Activated CD8-positive, alpha-beta memory T cell treated with anti-CD3 and anti-CD28 coated beads, Interleukin-2, amount 50 U/mL, for 4 hours (primary cell): Measurements from ENCODE around the gene THRB.
"Not testable (repeated sequence)": the region's sequence is repeated elsewhere in the genome, so short reads cannot be mapped to it uniquely, and the experiment has no call there.

ENCODE experiments used
- DNase-seq: peaks from one replicate; pipeline ENCODE4 v3.0.0-alpha.2; 2020

Gene THRB

DNA sequence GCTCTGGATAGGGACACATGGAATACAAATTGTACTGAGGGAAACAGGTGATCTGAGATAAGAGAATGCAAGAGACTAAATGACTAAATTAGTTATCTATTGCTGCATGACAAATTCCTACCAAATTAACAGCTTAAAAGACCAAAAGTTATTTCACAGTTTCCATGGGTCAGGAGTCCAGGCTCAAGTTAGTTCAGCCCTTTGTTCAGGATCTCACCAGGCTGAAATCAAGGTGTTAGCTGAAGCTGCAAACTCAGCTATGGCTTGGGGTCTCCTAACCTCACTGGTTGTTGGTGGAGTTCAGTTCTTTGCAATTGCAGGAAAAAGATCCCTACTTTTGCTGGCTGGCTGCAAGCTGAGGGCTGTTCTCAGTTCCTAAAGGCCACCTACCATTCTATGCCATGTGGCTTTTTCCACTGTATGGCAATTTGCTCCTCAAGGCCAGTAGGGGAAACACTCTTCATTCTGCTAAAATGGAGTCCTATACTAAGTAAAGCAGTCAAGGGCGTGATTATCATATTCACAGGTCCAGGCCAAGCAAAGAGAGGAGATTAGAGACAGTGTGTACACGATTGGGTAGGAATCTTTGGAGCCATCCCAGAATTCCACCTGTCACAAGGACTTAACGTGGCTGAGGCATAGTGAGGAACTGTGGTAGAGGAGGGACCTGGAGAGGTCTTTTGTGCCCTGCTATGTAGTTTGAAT, 53.7 kb downstream of the THRB start:
- no peak for DNase-seq

DNA sequence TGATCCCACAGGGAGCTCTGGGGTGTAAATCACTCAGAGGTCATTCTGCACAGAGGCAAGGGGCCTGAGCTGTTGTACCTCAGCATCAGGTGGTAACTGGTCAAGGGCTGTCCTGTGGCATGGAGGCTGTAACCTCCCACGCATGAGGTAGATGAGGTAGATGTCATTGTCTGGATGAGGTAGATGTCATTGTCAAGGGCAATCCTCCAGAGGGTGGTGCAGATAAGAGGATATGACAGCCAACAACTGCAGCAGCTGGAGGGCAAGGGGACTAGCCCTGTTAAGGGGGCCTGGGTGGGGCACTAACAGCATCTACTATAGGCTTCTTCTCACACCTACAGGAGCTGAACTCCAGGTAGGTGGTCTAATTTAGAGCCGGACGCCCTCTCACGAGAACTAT, 55.6 kb downstream of the THRB start:
- DNase-seq = no peak

DNA sequence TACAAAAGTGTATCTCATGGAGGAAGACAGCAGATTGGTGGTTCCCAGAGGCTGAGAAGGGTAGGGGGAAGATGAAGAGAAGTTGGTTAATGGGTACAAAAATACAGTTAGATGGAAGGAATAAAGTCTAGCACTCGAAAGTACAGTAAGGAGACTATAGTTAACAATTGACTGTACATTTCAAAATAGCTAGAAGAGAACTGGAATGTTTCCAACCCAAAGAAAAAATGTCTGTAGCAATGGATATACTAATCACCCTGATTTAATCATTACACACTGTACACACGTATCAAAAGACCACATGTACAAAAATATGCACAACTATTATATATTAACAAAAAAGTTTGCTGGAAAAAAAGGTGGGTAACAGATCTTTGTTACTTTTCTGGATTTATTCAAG, 57.3 kb downstream of the THRB start:
- no peak for DNase-seq

DNA sequence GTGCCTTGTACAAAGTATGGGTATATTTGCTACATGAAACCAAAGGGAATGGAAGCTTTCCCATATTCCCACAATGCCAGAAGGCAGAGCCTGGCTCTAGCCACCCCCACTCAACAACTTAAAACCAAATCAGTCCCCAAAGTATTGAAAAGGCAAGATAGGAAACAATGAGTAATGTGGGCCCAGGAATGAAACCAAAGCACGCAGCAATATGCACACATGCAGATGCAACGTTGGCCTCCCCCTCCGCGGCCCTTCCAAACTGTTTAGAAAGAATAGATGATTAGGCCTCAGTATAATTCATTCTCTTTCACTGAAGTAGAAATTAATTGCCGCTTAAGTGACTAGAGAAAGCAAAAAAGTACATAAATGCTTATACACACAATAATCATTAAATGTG, 59.1 kb downstream of the THRB start:
- DNase-seq = no peak

DNA sequence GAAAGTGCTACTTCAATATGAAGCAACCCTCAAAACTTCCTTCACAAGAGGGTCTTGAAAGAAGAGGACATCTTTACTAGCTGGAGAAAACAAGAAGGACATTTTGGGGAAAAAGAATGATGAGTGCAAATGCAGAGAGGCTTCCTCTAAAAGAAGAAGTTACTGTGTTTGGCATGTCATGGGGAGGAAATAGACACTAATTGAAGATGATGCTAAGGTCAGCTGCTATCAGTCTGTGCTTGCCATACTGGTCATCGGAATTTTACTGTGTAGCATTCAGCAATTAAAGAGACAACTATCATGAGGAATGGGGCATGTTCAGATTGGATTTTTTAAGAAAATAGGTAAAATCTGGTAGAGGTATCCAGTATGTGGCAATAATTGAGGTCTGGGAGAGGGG, 60.0 kb downstream of the THRB start:
- DNase-seq = no peak

DNA sequence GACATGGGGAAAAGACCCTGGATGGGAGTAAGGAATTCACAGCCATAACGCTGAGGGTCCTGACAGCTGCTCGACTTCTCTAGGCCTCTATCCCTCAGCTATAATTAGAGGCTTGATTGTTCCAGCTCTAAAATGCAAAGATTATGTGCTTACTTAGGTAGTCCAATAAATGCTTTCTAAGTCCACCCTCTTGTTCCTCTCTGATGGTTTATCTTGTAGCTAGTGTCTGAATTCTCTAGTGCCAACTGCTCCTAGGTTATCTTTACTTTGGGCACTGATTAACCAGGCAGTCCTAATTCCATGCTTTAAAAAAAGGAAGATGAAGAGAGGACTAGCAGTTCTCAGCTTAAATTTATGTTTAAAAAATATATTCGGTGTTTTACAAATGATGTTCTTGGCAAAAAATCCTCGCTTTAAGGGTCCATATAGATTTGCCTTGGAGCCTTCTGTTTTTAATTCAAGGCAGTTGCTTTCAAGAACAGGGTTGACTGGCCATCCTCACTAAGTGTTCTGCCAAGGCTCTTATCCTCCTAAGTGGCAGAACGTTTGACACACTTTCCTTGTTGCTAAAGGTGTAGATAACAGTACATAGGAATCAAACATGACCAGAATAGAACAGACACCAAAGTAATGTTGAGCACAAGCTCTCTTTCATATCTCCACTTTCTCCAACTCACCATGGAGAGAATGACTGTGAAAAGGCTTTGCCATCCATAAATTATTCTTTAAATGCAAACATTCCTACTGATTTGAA, 60.6 kb downstream of the THRB start:
- no peak for DNase-seq

DNA sequence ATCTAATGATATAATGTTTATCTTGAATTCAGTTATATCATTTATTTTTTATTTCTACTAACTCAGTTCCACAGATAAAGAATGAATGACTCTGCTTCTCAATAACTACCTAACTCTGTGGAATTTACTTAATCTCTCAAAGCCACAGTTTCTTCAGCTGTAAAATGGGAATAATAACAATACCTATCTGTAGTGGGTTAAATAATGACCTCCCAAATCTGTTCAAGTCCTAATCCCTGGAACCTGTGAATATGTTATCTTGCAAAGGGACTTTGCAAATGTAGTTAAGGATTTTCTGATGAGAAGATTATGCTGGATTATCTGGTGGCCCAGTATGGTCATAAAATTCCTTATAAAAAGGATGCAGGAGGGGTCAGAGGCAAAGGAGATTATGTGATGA, 61.7 kb downstream of the THRB start:
- DNase-seq = no peak

DNA sequence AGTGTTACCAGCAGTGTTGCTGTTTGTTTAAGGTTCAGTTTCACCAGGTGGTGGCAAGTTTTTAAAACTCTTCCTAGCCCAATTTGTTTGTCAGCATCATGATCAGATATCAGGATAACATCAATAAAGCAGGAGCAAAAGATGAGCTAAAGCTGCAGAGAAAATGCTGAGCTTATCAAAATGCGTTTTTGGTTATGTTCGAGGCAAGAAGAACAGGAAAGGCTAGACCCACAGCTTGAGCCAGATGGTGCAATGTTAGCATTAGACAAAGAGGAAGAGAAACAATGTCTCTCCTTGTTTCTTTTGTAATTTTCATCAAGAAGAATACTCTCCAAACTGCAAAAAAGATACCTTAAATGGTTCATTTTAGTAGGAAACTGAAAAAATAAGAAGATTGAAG, 66.2 kb downstream of the THRB start:
- no peak for DNase-seq

DNA sequence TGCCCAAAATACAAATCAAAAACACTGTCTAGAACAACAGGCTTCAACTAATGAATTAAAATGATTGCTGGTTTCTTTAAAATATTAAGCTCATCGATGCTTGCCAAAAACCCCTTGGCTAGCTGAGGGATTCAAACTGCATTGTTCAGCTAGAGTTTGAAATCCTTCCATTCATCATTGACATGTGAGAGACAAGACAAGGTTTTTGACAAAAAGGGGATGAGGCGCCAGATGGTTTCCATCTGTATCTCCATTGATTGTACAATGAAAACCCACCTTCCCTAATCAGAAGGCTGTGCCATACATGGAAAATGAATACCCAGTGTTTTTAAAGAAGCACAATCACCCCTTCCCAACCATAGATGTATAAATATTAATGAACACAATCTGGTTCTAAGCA, 67.8 kb downstream of the THRB start:
- no peak for DNase-seq

DNA sequence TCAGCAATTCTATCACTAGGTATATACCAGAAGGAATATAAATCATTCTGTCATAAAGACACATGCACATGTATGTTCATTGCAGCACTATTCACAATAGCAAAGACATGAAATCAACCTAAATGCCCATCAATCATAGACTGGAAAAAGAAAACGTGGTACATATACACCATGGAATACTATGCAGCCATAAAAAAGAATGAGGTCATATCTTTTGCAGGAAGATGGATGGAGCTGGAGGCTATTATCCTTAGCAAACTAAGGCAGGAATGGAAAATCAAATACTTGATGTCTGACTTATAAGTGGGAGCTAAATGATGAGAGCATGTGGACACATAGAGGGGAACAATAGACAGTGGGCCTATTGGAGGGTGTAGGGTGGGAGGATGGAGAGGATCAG, 73.8 kb downstream of the THRB start:
- not testable (repeated sequence) for DNase-seq

DNA sequence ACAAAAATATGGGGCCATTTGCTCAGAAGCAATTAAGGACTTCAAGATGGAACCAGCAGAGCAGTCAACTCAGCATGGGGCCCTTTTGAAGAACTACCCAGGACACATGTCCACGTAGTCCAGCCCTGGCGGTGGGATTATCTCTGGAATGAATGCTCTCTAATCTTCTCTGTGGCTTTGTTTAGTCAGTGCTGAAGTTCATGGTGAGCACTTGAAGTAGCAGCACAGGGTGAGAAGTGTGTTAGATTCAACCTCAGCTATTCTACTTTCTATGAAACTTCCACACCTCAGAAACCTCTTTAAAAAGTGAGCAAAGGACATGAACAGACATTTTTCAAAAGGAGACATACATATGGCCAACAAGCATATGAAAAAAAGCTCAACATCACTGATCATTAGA, 74.4 kb downstream of the THRB start:
- DNase-seq = no peak

DNA sequence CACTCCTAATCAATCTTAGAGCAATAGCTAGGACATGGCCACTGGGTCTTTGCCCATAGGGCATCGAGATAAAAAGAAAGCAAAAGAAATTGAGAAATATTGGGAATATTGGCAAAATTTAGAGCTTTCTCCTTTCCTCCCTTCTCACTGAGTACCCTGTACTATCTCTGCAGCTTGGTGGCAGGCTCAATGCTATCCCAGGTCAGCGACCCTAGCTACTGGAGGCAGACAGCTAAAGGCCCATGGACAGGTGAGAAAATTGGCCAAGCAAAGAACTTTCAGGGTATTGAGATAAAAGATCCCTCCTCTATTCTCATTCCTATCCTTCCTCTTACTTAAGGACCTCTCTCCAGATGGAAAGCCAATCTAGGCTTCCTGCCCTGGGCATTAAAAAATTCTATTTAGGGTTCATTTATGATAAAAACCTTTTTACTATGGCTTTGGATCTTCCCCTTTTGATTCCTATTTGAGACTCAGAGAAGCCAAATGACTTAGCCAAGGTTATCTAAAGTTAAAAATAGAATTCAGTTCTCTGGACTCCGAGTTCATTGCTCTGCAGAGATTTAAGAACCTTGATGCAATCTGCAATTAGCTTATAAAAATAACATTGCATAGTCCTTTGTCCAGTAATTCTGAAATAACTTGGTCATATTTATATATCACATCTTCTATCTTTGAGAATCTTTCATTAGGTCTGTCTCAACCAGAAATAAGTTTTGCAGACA, 75.4 kb downstream of the THRB start:
- no peak for DNase-seq

DNA sequence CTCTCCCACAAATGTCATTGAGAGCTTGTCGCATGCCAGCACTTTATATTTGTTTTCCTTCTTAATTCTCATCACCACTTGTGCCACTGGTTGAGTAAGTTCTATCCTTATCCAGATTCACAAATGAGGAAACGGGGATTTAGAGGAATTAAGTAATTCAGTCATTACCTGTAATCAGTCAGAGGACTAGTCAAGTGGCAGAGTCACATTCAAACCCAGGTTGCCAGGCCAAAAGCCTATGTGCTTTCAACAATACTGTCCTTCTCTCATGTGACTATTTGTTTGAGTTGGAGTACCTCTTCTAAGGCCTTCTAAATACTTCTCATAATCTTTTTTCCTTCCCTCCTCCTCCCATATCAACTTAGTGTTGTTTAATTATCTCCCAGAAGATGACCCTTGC, 76.9 kb downstream of the THRB start:
- DNase-seq = no peak

DNA sequence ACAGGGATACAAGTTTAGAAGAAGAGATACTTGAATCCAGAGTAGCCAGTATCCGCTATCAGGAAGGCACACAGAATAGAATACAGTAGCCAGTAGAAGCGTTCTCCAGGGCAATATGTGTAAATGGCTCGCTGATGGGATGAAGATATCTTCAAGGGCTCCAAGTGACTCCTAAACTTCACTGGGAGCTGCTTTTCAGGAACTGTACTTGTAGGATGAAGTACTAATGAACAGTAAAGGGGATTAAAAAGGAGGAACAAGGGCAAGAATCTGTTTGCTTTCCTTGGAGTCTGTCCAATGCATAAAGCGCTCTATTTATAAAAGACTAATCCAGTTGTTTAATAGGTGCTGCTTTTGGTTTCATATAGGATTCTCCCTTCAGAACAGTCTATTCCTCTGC, 78.4 kb downstream of the THRB start:
- DNase-seq = no peak

DNA sequence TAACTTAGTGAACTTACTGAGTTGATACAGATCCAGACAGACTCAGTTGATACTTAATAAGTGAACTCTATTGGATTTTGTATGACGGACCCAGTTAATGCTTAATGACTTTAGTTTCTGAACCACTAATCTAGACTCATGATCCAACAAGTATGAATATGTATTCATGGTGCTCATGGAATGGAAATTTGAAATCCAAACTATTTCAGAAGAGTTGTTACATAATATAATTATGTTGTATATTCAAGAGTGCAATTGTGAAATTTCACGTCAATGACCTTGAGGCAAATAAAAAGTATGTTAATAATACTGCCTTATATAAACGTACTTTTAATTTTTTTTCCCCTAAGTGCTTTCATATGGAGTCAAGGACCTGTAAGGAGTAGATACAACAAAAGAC, 78.8 kb downstream of the THRB start:
- DNase-seq = no peak

DNA sequence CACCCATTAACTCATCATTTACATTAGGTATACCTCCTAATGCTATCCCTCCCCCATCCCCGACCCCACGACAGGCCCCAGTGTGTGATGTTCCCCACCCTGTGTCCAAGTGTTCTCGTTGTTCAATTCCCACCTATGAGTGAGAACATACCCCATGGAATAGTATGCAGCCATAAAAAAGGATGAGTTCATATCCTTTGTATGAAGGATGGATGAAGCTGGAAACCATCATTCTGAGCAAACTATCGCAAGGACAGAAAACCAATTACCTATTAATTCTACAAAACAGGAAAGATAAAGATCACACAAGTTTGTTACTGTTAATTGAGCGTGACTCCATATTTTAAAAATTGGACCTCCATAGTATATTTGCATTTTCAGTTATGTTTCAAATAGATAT, 81.0 kb downstream of the THRB start:
- not testable (repeated sequence) for DNase-seq

DNA sequence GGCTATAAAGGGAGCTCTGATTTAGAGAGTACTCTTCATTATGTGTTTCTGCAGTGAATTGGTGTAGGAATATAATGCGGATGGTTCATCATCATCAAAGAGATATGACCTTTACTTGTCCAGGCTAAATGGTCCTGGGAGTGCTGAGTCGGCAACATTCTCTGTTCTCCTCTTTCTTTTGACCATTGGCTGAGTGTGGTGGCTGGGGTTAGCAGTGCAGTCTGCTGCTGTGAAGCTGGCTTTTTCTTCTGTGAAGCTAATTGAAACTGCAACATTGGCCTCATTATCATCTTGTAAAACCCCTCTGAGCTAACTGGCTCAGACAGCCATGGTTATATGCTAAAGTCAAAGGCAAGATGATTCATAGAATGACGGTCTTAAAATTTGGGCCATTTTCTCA, 83.8 kb downstream of the THRB start:
- no peak for DNase-seq

DNA sequence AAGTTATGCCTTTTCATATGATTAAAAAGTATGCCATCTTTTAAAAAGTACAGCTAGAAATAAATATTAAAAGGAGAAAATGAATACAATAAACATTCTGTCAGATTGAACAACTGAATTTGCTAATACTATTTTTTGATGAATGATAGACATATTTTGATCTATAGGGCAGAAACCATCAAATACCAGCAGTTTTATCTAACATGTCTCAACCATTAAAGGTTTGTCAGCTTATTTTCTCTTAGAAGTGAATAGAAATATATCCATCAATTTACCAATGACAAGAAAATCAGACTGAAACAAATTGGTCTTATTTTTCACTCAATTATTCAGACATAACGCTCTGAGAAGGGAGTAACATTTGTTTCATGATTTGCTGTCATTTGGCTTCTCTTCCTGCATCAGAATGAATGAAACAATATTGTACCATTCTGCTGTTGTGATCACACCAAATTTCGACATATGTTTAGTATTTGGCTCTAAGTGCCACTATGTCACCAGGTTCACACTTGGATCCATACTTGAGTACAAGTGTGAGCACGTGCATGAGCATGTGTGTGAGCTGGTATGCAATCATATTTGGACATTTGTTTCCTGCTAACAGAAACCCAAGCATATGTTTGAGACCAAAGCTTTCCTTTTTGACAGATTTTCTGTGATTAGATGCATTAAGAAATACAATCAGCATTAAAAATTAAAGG, 86.5 kb downstream of the THRB start:
- no peak for DNase-seq

DNA sequence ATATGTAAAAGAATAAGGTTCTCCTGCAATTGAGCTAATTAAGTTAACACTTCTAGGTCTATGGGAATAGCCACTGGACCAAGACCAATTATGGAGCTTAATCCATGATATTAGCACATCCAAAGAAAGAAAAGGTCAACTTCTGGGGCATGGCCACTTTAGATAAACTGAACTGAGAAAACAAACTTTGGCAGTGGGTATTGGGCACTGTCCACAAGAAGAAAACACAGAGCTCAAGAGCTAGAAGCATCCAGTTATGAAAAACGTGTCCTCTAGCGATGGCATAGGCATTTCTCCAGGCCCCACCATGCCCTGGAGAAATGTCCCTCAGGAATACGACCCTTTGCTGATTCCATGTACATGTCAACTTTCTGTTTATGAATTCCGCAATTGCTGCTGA, 87.8 kb downstream of the THRB start:
- no peak for DNase-seq

DNA sequence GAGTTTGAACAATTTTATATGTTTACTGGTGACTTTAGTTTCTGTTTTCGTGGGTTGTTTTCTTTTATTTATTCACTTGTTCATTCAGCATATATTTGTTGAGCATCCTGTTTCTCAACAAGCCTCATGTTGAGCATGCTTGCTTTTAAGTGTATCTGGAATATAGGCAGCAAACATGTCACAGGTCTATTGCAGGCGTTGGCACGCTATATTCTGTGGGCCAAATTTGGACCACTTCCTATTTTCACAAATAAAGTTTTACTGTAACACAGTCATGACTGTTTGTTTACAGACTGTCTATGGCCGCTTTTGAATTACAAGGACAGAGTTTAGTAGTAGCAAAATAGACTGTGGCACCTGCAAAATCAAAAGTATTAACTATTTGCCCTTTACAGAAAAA, 89.6 kb downstream of the THRB start:
- no peak for DNase-seq

DNA sequence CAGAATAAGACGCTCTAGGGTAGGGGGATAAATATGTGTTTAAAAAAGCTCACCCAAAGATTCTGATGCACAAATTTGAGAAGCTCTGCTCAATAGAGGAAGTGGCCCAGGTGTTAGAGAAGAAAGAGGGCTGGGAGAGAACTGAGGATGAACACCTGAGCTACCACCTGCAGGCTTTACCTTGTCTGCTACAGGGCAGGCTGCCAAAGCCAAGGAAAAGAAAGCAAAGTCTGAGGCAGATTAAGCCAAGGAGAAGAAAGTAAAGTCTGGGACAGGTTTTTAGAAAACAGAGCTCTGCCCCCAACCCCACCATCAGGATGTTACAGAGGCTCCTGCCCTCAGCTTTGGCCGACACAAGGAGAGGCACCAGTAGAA, 92.9 kb downstream of the THRB start:
- no peak for DNase-seq

DNA sequence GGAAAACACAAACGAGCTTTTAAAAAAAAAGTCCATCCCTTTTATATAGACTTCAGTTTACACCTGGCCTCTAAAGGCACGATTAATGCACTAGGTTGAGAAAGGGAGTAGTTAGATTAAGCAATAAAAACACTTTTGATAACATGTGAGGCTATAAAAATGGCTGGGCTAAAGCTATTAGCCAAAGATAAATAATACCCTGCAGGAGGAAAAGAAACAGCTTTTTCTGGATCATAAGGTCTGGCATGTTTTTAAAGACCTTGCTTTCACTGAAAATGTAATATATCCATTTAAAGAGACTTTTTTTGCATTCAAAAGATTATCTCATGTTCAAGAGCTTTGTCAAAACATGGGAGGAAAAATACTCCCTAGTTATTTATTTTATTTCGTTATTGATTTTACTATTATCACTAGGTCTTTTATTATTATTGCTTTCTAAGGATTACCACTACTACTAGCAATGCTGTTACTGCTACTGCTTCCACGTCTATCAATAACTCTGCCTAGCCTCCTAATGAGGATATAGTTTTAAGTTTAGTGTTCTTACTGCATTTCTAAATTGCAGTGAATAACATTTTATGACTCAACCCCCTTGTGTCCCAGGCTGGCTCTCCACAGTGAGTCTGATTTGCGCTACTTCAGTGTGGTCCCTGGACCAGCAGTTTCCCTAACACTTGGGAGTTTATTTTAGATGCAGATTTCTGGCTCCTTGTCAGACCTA, 93.4 kb downstream of the THRB start:
- no peak for DNase-seq

DNA sequence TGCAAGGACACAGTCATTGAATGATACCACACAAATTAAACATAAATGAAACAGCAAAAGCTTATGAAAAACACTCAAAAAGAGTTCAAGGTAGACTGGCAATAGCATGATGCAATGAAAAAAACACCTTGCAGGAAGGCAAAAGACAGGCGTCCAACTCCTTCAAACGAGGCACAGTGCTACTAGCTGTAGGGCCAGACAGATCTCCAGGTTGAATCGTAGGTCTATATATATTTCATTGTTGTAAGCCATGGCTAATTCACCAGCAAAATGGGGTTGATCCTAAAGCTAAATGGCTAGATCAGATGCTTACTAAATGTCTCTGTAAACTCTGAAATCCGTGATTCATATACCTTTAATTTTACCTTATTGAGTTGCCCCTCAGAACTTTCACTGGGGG, 94.2 kb downstream of the THRB start:
- DNase-seq = no peak
